Nephron progenitor cell (in vitro differentiated cells): ENCODE measurements around the gene RBMS3.
"Not testable (repeated sequence)": the region's sequence is repeated elsewhere in the genome, so short reads cannot be mapped to it uniquely, and the experiment has no call there.

ENCODE experiments used
- DNase-seq: peaks from one replicate; pipeline ENCODE4 v3.0.0; 2021
- H3K27ac Mint-ChIP-seq: 2 replicates; pipeline ENCODE4 v1.8.0; 2021; ENCODE audit warnings: mild to moderate bottlenecking, moderate library complexity, mixed read lengths
- H3K27me3 Mint-ChIP-seq: 2 replicates; pipeline ENCODE4 v1.8.0; 2021; ENCODE audit warnings: mild to moderate bottlenecking, low read depth, mixed read lengths; ENCODE audit not compliant: poor library complexity
- H3K36me3 Mint-ChIP-seq: 2 replicates; pipeline ENCODE4 v1.8.0; 2021; ENCODE audit warnings: low read depth, mixed read lengths
- H3K4me1 Mint-ChIP-seq: 2 replicates; pipeline ENCODE4 v1.8.0; 2021; ENCODE audit warnings: mixed read lengths
- H3K4me3 Mint-ChIP-seq: 2 replicates; pipeline ENCODE4 v1.8.0; 2021; ENCODE audit warnings: mild to moderate bottlenecking, moderate library complexity, mixed read lengths
- H3K9me3 Mint-ChIP-seq: 2 replicates; pipeline ENCODE4 v1.8.0; 2021; ENCODE audit warnings: mild to moderate bottlenecking, moderate library complexity, mixed read lengths
- CTCF ChIP-seq: fragments of 200-600 bp; sonication (generic); IDR thresholded peaks from 2 replicates; pipeline ENCODE4 v1.5.0; 2021; ENCODE audit warnings: antibody characterized with exemption

RBMS3 gene

GRCh38 chr3:29516164-29516563 lies 235.3 kb downstream of the RBMS3 start:
- no peaks in the 10 kb centered on the region for H3K36me3 Mint-ChIP-seq
- no peak overlapping the region for H3K27ac Mint-ChIP-seq
- H3K4me1 Mint-ChIP-seq: peaks cover 6% of the 10 kb centered on the region
- H3K27me3 Mint-ChIP-seq: no peaks in the 10 kb centered on the region
- DNase-seq: no peak
- no peaks in the 10 kb centered on the region for H3K9me3 Mint-ChIP-seq
- TF ChIP-seq CTCF: no peak
- no peak overlapping the region for H3K4me3 Mint-ChIP-seq

GRCh38 chr3:29520764-29521163 lies 239.9 kb downstream of the RBMS3 start:
- Mint-ChIP-seq H3K27me3 (no peaks in the 10 kb centered on the region), H3K36me3 (no peaks in the 10 kb centered on the region), H3K4me1 (no peaks in the 10 kb centered on the region), H3K27ac (no peak overlapping the region), H3K9me3 (no peaks in the 10 kb centered on the region), H3K4me3 (no peak overlapping the region)
- no peak for TF ChIP-seq CTCF
- DNase-seq: no peak

- H3K4me3 Mint-ChIP-seq: no peak overlapping the region
- TF ChIP-seq CTCF: no peak
- no peak for DNase-seq
- H3K4me1 Mint-ChIP-seq: no peaks in the 10 kb centered on the region
- no peaks in the 10 kb centered on the region for H3K36me3 Mint-ChIP-seq
- no peaks in the 10 kb centered on the region for H3K9me3 Mint-ChIP-seq
- no peak overlapping the region for H3K27ac Mint-ChIP-seq
- H3K27me3 Mint-ChIP-seq: no peaks in the 10 kb centered on the region
Measured at GRCh38 chr3:29521293-29521692, 240.4 kb downstream of the RBMS3 start.

GRCh38 chr3:29521751-29522150 lies 240.9 kb downstream of the RBMS3 start:
- H3K36me3 Mint-ChIP-seq: no peaks in the 10 kb centered on the region
- no peak overlapping the region for H3K4me3 Mint-ChIP-seq
- H3K27me3 Mint-ChIP-seq: no peaks in the 10 kb centered on the region
- no peaks in the 10 kb centered on the region for H3K9me3 Mint-ChIP-seq
- H3K4me1 Mint-ChIP-seq: no peaks in the 10 kb centered on the region
- no peak overlapping the region for H3K27ac Mint-ChIP-seq
- no peak for DNase-seq
- no peak for TF ChIP-seq CTCF

- not testable (repeated sequence) for H3K27me3 Mint-ChIP-seq, DNase-seq, H3K4me3 Mint-ChIP-seq, H3K27ac Mint-ChIP-seq, H3K9me3 Mint-ChIP-seq, H3K36me3 Mint-ChIP-seq, H3K4me1 Mint-ChIP-seq
Measured at GRCh38 chr3:29524433-29524832, 243.6 kb downstream of the RBMS3 start.

GRCh38 chr3:29525254-29525881 lies 244.5 kb downstream of the RBMS3 start:
- Mint-ChIP-seq H3K9me3 (no peaks in the 10 kb centered on the region), H3K36me3 (no peaks in the 10 kb centered on the region), H3K27me3 (no peaks in the 10 kb centered on the region), H3K4me1 (no peaks in the 10 kb centered on the region), H3K27ac (no peak overlapping the region), H3K4me3 (no peak overlapping the region)
- DNase-seq: no peak
- no peak for TF ChIP-seq CTCF
